ENCODE results near the gene GOLGA8K. TPM values are rescaled to one million over a fixed set of nuclear protein-coding genes. Genes with fewer than 3 reads are reported as not detected.
"Not testable (repeated sequence)": the region's sequence is repeated elsewhere in the genome, so short reads cannot be mapped to it uniquely, and the experiment has no call there.

The GOLGA8K gene
- total and polyA plus RNA-seq, 12 donors, result 0.12 to 1.00 (median 0.49) TPM; not detected in 4

DNA sequence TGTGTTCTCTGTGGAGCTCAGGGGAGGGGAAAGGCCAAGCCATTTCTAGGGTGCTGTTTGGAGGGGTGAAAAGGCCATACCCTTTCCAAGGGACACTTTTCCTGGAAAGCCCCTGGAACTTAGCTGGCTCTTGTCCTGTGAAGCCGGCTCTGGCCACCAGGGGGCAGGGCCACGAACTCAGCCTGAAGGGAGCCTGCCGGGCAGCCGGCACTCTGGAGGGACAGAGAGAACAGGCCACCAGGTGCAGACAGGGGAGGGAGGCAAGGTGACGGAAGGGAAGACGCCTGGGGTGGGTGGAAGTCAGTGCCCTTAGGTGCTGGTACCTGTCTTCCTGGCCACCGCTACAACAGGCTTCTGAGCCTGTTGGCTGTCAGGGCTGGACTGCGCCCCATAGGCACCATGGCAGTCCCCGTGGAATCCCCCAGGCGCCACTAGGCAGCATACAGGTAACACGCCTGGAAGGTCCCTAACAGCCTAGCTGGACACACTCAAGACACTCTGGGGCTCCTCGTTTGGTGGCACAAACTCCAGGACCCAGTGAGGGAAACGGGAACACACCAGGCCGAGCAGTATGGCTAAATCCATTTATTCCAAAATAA lies 14.9 kb downstream of the GOLGA8K start:
- H3K9me3 ChIP-seq; intact Hi-C loops (cut with DNase I); H3K27ac ChIP-seq; DNase-seq; H3K27me3 ChIP-seq; H3K4me3 ChIP-seq; ATAC-seq; H3K36me3 ChIP-seq; H3K4me1 ChIP-seq: not testable (repeated sequence)
- WGBS, 2 donors, result 85% methylated on average over 3 of the region's 14 CpGs; no CpG with 5 or more reads in 1 of the 2 donors

DNA sequence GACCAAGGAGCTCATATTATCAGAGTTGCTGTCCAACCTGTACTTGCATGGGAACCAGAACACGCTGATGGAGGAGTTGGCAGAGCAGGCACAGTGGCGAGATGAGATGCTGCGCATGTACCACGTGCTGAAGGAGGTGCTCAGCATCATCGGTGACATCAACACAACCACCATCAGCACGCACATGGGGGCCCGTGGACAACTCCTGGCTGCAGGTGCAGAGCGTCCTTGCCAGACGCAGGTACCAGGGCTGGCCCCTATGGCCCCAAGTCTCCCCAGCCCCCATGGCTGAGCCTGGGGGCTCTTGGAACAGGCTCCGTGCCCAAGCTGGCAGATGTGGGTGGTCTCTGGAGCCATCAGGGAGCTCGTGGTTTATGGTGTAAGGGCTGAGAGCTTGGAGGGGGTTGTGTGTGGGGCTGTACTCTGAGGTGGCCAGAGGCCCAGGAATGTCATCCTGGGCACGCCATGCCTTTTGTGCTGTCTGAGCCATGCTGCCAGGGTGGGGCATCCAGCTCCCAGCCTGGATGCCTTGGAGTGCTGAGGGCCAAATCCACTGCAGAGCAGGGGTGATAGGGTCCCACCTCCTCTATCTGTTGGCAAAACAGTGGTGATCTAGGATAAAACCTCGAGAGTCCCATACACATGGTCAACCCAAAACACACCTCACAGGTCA lies 17.1 kb downstream of the GOLGA8K start:
- H3K4me3 ChIP-seq; H3K27ac ChIP-seq; intact Hi-C loops (cut with DNase I); DNase-seq; H3K27me3 ChIP-seq; H3K4me1 ChIP-seq; H3K9me3 ChIP-seq; H3K36me3 ChIP-seq: not testable (repeated sequence)
- WGBS, 2 donors, result 88 to 89% methylated on average over 5 to 6 of the region's 13 CpGs
- ATAC-seq, result peak in 2 of 8 donors; percentile 52 to 53

DNA sequence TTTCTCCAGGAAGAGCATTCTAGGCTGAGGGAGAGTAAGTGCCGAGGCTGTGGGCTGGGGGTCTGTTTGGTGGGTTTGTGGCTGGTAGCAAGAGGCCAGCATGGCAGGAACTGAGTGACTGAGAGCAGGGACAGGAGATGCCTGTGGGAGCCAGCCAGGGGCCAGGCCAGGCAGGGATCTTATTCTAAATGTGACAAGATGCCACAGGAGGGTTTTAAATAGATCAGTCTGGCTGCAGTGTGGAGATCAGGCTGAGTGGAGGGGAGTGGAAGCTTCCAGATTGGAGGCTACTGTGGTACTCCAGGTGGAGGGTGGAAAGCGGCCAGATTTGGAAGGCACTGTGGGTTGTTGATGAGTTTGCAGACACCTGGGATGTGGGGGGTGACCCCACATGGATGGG lies 28.9 kb downstream of the GOLGA8K start:
- H3K4me1 ChIP-seq; H3K4me3 ChIP-seq; H3K36me3 ChIP-seq; DNase-seq; H3K27me3 ChIP-seq; H3K27ac ChIP-seq; intact Hi-C loops (cut with DNase I); H3K9me3 ChIP-seq: not testable (repeated sequence)
- WGBS, 2 donors, result 33% methylated on average over 1 of the region's 2 CpGs; no CpG with 5 or more reads in 1 of the 2 donors
- ATAC-seq, result peak; percentile 42 to 88 (median 72)

DNA sequence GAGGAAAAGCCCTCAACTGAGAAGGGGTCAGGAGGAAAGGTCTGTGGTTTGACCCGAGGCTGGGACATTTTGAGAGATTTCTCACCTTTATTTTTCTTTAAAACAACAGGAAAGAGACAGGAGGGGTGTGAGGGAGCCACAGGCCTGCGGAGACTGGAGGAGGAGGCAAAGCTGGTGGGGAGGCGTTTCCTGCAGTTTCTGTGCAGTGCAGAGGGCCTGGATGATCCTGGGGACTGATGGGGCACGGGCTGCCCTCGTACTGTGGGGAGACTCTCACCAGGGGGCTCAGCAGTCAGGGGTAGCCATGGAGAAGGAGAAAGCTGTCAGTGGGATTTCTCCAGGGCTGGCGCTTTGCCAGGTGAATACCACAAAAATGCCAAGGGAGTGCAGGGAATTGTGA lies 29.4 kb downstream of the GOLGA8K start:
- H3K36me3 ChIP-seq; H3K27me3 ChIP-seq; intact Hi-C loops (cut with DNase I); DNase-seq; H3K4me3 ChIP-seq; H3K9me3 ChIP-seq; H3K27ac ChIP-seq; H3K4me1 ChIP-seq; ATAC-seq: not testable (repeated sequence)
- no CpG with 5 or more reads among the region's 6 CpGs for WGBS, 2 donors

DNA sequence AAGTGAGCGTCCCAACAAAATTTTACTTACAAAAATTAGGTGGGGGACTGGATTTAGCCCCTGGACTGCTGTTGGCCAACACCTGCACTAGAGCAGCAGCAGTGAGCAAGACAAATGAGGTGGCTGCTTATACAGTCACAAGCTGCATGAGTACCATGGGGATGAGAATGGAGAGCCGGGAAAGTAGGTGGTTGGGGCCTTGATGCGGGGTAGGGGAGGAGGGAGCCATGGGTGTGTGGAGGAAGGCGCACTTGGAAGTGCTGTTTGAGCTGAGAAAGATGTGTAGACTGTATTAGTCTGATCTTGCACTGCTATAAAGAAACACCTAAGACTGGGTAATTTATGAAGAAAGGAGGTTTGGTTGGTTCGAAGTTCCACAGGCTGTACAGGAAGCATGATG lies 31.0 kb downstream of the GOLGA8K start:
- DNase-seq; H3K27ac ChIP-seq; H3K27me3 ChIP-seq; H3K4me3 ChIP-seq; H3K4me1 ChIP-seq; intact Hi-C loops (cut with DNase I); ATAC-seq; H3K36me3 ChIP-seq; H3K9me3 ChIP-seq: not testable (repeated sequence)
- 94 to 95% methylated on average over 3 of the region's 5 CpGs for WGBS, 2 donors

DNA sequence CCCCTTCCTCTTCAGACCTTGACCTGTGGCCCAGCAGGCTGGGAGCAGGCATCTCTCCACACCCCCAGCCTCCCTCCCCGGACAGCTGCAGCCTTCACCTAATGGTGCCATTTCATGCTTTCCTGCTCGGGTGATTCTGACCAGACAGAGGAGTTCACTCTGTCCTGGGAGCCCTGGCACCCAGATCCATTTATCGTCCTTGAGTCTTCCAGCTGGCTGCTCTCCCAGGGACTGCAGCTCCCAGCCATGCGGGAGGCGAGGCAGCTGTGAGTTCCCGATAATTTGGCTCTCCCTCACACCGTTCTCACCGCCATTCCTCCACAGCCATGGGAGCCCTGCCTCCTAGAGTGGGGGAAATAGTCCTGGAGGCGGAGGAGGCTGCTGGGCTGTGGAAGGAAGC lies 32.6 kb downstream of the GOLGA8K start:
- ATAC-seq, result peak; percentile 49 to 90 (median 83)
- H3K27ac ChIP-seq; H3K4me3 ChIP-seq; intact Hi-C loops (cut with DNase I); H3K36me3 ChIP-seq; H3K4me1 ChIP-seq; H3K9me3 ChIP-seq; DNase-seq; H3K27me3 ChIP-seq: not testable (repeated sequence)
- no CpG with 5 or more reads among the region's 9 CpGs for WGBS, 2 donors

DNA sequence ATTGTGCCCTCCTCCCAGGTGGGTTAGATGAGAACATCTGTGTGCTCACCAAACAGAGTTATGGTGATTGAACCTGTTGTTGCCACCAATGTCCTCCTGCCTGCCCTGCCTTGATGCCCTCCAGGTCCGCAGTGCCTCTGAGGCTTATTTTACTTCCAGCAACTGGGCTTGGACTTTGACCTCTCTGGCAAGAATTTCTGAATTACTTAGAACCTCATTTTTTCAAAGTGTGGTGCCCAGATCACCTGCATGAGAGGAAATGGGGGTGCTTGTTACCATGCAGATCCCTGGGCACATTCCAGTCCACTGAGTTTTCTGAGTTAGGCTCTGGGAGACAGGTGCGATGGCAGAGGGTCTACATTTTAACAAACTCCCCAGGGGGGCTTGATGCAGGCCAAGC lies 33.0 kb downstream of the GOLGA8K start:
- H3K9me3 ChIP-seq; H3K27ac ChIP-seq; H3K36me3 ChIP-seq; intact Hi-C loops (cut with DNase I); H3K4me1 ChIP-seq; H3K4me3 ChIP-seq; H3K27me3 ChIP-seq; DNase-seq: not testable (repeated sequence)
- WGBS, 2 donors, result no CpG with 5 or more reads among the region's 2 CpGs
- peak in 1 of 8 donors; percentile 13 for ATAC-seq

DNA sequence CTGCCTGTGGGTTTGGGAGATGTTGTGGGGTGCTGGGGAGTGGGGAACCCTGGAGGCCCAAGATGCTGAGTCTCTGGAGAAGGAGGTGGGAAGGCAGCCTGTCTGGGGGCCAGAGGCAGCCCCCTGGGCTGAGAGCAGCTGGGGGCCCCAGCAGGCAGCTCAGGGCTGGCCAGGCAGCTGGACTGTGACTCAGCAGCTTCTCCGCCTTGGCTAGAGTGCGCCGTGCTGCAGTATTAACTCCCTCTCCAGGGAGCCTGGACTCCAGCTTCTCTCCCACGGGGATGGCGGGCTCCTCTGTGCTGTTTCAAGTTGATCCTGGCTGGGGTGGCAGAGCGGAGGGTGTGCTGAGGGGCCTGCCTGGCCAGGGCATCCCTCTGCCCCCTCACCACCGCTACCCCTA lies 36.6 kb downstream of the GOLGA8K start:
- DNase-seq; H3K4me3 ChIP-seq; H3K27ac ChIP-seq; H3K9me3 ChIP-seq; intact Hi-C loops (cut with DNase I); H3K4me1 ChIP-seq; H3K36me3 ChIP-seq; H3K27me3 ChIP-seq: not testable (repeated sequence)
- peak in 1 of 8 donors; percentile 51 for ATAC-seq
- WGBS, 2 donors, result no CpG with 5 or more reads among the region's 7 CpGs

DNA sequence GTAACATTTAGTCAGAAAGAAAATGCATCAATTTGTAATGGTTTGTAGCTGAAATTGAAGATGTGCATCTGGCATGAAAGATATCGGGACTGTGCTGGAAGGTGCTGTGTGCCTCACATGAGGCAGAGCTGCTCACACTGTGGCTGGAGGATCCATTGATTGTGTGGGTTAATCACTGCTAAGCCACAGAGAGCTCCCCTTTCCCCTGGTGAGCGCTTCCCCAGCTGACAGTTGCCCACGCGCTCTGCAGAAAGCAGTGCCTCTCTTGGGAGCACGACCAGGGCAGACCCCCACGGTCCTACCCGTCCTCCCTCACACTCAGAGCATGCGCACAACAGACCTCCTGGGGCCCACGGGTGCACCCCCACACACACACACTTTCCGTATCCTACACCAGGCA lies 37.1 kb downstream of the GOLGA8K start:
- ATAC-seq, result not testable (repeated sequence)

DNA sequence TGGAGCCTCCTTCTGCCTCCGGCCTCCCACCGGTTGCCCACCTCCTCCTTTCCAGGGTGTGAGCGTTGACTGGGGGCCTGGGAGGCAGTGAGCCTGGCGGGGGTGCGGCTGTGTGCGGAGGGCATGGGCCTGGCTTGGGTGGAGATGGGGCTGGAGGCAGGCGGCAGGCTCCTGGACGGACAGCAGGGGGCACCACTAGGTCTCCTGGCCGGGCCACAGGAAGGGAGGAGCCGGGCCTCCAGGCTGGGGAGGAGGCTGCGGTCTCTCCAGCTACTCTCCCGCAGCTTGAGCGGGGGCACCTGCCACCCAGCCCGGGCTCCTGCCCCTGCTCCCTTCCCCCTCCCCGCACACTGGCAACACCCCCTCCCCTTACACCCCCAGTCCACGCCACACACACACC lies 38.1 kb downstream of the GOLGA8K start:
- H3K36me3 ChIP-seq; H3K9me3 ChIP-seq; intact Hi-C loops (cut with DNase I); H3K27me3 ChIP-seq; ATAC-seq; H3K27ac ChIP-seq; H3K4me1 ChIP-seq; H3K4me3 ChIP-seq: not testable (repeated sequence)
- peak in 1 of 2 donors; percentile 22 for DNase-seq
- 13% methylated on average over 3 of the region's 16 CpGs; no CpG with 5 or more reads in 1 of the 2 donors for WGBS, 2 donors

More for the DNA sequence above, 37.1 kb downstream of the GOLGA8K start:
- H3K4me1 ChIP-seq; H3K4me3 ChIP-seq; DNase-seq; H3K27ac ChIP-seq; H3K27me3 ChIP-seq; intact Hi-C loops (cut with DNase I); H3K36me3 ChIP-seq; H3K9me3 ChIP-seq: not testable (repeated sequence)
- WGBS, 2 donors, result no CpG with 5 or more reads among the region's 10 CpGs

DNA sequence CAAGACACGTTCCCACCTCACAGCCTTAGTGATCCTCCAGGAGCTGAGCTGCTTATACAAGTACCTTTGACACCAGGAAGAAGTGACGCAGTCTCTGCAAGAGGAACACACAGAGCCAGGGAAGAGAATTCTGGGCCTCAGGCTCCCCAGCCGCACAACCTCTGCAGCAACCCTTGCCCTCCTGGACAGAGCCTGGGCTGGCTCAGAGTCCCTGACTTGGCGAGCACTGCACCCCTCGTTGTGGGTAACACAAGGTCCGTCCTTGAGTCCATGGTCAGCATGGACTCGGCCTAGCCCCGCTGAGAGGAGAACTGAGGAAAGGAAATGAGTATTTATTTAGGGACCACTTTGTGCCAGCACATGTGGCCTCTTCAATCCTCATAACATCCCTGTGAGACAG lies 39.6 kb downstream of the GOLGA8K start:
- H3K4me3 ChIP-seq; DNase-seq; H3K9me3 ChIP-seq; H3K36me3 ChIP-seq; H3K27me3 ChIP-seq; H3K27ac ChIP-seq; ATAC-seq; H3K4me1 ChIP-seq; intact Hi-C loops (cut with DNase I): not testable (repeated sequence)
- 76 to 96% methylated on average over 4 of the region's 8 CpGs for WGBS, 2 donors

DNA sequence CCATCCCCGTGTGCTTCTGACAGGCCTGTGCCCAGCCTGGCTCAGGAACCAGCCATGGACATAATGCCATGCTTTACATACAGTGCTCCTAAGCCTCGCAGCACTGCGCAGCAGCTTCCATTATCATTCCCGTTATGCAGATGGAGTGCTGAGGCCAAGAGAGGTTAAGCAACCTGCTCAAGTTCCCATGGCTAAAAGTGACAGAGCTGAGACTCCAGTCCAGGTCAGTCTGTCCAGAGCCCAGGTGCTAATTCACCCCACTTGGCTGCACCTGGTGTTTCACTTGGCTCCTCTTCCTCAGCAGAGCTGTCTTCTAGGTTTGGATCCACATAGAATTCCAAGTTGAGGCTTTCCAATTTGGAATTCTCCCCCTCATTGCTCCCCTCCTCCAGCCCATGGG lies 41.4 kb downstream of the GOLGA8K start:
- H3K4me1 ChIP-seq; H3K27me3 ChIP-seq; H3K4me3 ChIP-seq; H3K36me3 ChIP-seq; H3K9me3 ChIP-seq; DNase-seq; ATAC-seq; H3K27ac ChIP-seq; intact Hi-C loops (cut with DNase I): not testable (repeated sequence)
- WGBS, 2 donors, result 62 to 80% methylated on average over 3 of the region's 4 CpGs

All from heart right ventricle (tissue), 16 donors.